OCI-LY1 (cell line): ENCODE measurements around the gene FAHD2B.
"Not testable (repeated sequence)": the region's sequence is repeated elsewhere in the genome, so short reads cannot be mapped to it uniquely, and the experiment has no call there.

Experiments
- H2AFZ ChIP-seq: fragments of 200-600 bp; sonication (generic), shearing (Covaris generic); 2 replicates; pipeline ENCODE4 v1.6.0; 2014; ENCODE audit warnings: antibody characterized with exemption, mild to moderate bottlenecking, low read length
- H3F3A ChIP-seq: fragments of 200-600 bp; sonication (generic), shearing (Covaris generic); 2 replicates; pipeline ENCODE4 v1.6.0; 2014; ENCODE audit warnings: mild to moderate bottlenecking, antibody characterized with exemption, low read length, moderate library complexity; ENCODE audit not compliant: insufficient read depth
- H3K27ac ChIP-seq: fragments of 200-600 bp; sonication (generic); 2 replicates; pipeline ENCODE4 v1.5.1; 2014; ENCODE audit warnings: low read length, mixed run types, mild to moderate bottlenecking, low read depth; ENCODE audit not compliant: poor library complexity, severe bottlenecking
- H3K27me3 ChIP-seq: fragments of 200-600 bp; sonication (generic); 2 replicates; pipeline ENCODE4 v1.6.0; 2014; ENCODE audit warnings: antibody characterized with exemption, mild to moderate bottlenecking, low read length, moderate library complexity; ENCODE audit not compliant: insufficient read depth
- H3K36me3 ChIP-seq: fragments of 200-600 bp; sonication (generic); 2 replicates; pipeline ENCODE4 v1.6.1; 2014; ENCODE audit warnings: mild to moderate bottlenecking, antibody characterized with exemption, low read length, moderate library complexity, mixed read lengths; ENCODE audit not compliant: insufficient read depth
- H3K4me1 ChIP-seq: fragments of 200-600 bp; sonication (generic); 2 replicates; pipeline ENCODE4 v1.5.1; 2014; ENCODE audit warnings: mild to moderate bottlenecking, low read length, moderate library complexity; ENCODE audit not compliant: insufficient read depth, severe bottlenecking
- H3K4me2 ChIP-seq: fragments of 200-600 bp; sonication (generic), shearing (Covaris generic); 2 replicates; pipeline ENCODE4 v1.6.1; 2014; ENCODE audit warnings: low read length
- H3K4me3 ChIP-seq: fragments of 200-600 bp; sonication (generic); 2 replicates; pipeline ENCODE4 v1.5.1; 2014; ENCODE audit warnings: low read length, low read depth, mild to moderate bottlenecking, mixed read lengths; ENCODE audit not compliant: poor library complexity, severe bottlenecking
- H3K79me2 ChIP-seq: fragments of 200-600 bp; shearing (Covaris generic); 2 replicates; pipeline ENCODE4 v1.6.1; 2016; ENCODE audit warnings: mixed run types, low read length, mixed read lengths; ENCODE audit not compliant: insufficient read depth
- H3K9ac ChIP-seq: fragments of 200-600 bp; sonication (generic), shearing (Covaris generic); 2 replicates; pipeline ENCODE4 v1.6.1; 2014; ENCODE audit warnings: mild to moderate bottlenecking, low read length, mixed read lengths
- H3K9me2 ChIP-seq: fragments of 200-600 bp; sonication (generic), shearing (Covaris generic); 2 replicates; pipeline ENCODE4 v1.6.1; 2014; ENCODE audit warnings: low read depth, mild to moderate bottlenecking, low read length, mixed read lengths
- H3K9me3 ChIP-seq: fragments of 200-600 bp; shearing (Covaris generic); 2 replicates; pipeline ENCODE4 v1.6.1; 2014; ENCODE audit warnings: low read length, mixed read lengths
- H4K20me1 ChIP-seq: fragments of 200-600 bp; sonication (generic), shearing (Covaris generic); 2 replicates; pipeline ENCODE4 v1.6.0; 2016; ENCODE audit warnings: mild to moderate bottlenecking, low read length; ENCODE audit not compliant: insufficient read depth
- EZH2 ChIP-seq: fragments of 200-600 bp; sonication (generic), shearing (Covaris generic); IDR thresholded peaks from 2 replicates; pipeline ENCODE4 v1.8.0; 2017; ENCODE audit warnings: borderline replicate concordance, mixed run types, mild to moderate bottlenecking, antibody characterized with exemption, low read length, moderate library complexity, mixed read lengths
- TF ChIP-seq, protein P1 (sequence below): fragments of 200-600 bp; sonication (generic), shearing (Covaris generic); IDR thresholded peaks from 2 replicates; pipeline ENCODE4 v1.5.1; 2017; ENCODE audit warnings: mild to moderate bottlenecking, antibody characterized with exemption, low read length, moderate library complexity, mixed read lengths

The FAHD2B gene

DNA sequence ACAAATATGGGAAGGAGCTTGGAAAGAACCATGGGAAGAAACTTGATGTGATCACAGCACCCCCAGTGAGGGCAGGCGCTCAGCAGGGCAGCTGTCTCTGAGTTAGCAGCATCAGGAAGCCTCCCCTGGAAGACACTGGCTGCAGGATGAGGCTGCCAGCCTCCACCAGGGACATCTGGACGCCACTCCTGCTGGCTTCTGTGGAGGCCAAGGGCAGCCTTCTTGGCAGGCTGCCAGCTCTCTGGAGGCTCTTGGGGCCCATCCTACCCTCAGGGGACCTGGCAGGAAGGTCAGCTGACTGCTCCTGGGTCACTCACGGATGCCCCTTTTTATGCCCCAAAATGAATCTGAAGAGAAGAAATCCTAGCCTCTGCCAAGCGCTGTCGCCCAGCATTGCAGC, 26.0 kb downstream of the FAHD2B start:
- not testable (repeated sequence) for H3K4me3 ChIP-seq

DNA sequence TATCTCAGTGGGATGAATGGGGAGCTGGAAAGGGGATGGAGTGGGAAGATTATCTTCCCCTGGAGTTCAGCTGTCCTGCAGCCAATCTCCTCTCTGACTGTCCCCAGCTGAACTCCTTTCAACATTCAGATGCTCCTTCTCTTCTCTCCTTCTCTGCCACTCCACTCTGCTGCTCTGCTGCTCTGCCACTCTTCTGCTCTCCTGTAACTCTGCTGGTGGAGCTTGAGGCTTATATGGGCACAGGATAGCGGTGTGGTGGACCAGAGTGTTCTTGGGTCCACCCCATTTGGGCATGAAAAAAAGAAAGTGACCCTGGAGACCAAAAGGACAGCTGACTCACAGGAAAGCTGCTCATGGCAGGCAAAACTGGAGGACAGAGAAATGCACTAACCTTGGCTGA, 26.6 kb downstream of the FAHD2B start:
- no peak overlapping the region for H3K4me2 ChIP-seq
- H2AFZ ChIP-seq: no peak overlapping the region
- H3K27me3 ChIP-seq: 0 out of 2 replicates have a peak, but pooled peaks cover 6% of the 10 kb centered on the region
- H3K4me1 ChIP-seq: no peaks in the 10 kb centered on the region
- H3K9ac ChIP-seq: no peak overlapping the region
- H3F3A ChIP-seq: no peaks in the 10 kb centered on the region
- H3K9me3 ChIP-seq: no peaks in the 10 kb centered on the region
- H3K9me2 ChIP-seq: no peaks in the 10 kb centered on the region
- no peak overlapping the region for H3K27ac ChIP-seq
- H3K4me3 ChIP-seq: no peak overlapping the region
- TF ChIP-seq, protein P1, sequence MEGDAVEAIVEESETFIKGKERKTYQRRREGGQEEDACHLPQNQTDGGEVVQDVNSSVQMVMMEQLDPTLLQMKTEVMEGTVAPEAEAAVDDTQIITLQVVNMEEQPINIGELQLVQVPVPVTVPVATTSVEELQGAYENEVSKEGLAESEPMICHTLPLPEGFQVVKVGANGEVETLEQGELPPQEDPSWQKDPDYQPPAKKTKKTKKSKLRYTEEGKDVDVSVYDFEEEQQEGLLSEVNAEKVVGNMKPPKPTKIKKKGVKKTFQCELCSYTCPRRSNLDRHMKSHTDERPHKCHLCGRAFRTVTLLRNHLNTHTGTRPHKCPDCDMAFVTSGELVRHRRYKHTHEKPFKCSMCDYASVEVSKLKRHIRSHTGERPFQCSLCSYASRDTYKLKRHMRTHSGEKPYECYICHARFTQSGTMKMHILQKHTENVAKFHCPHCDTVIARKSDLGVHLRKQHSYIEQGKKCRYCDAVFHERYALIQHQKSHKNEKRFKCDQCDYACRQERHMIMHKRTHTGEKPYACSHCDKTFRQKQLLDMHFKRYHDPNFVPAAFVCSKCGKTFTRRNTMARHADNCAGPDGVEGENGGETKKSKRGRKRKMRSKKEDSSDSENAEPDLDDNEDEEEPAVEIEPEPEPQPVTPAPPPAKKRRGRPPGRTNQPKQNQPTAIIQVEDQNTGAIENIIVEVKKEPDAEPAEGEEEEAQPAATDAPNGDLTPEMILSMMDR: no peak
- TF ChIP-seq EZH2: no peak
- H3K79me2 ChIP-seq: no peaks in the 10 kb centered on the region
- H4K20me1 ChIP-seq: no peaks in the 10 kb centered on the region
- no peaks in the 10 kb centered on the region for H3K36me3 ChIP-seq

More for the DNA sequence above, 26.0 kb downstream of the FAHD2B start:
- H4K20me1 ChIP-seq, H3F3A ChIP-seq, H3K27ac ChIP-seq, H3K79me2 ChIP-seq, H3K4me2 ChIP-seq, H3K36me3 ChIP-seq, H3K9me2 ChIP-seq, H3K4me1 ChIP-seq, H3K9me3 ChIP-seq, H3K27me3 ChIP-seq, H3K9ac ChIP-seq, H2AFZ ChIP-seq: not testable (repeated sequence)

DNA sequence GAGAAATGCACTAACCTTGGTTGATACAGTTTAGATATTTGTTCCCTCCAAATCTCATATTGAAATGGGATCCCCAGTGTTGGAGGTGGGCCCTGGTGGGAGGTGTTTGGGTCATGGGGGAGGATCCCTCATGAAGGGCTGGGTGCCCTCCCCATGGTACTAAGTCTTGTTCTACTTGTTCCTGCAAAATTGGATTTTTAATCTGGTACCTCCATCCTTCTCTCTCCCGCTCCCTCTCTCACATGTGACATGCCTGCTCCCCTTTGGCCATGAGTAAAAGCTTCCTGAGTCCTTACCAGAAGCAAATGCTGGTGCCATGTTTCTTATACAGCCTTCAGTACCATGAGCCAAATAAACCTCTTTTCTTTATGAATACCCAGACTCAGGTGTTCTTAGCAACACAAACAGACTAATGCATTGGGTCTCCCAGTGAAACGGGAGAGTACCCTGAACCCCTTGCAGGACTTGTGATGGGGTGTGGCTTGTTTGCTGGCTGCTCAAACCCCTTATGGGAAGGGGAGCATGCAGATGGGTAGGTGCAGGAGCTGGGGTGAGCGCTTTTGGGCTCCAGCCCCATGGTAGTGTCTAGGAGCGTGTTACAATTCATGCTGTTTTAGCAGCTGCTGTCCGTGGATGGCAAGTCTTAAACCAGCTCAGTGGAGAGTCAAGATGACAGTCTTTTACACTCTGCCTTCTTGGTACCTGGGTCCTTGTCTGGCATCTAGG, 27.2 kb downstream of the FAHD2B start:
- H3K4me2 ChIP-seq: no peak overlapping the region
- H2AFZ ChIP-seq: no peak overlapping the region
- H3K27me3 ChIP-seq: 0 out of 2 replicates have a peak, but pooled peaks cover 6% of the 10 kb centered on the region
- H3K4me3 ChIP-seq: no peak overlapping the region
- TF ChIP-seq, protein P1: no peak
- TF ChIP-seq EZH2: no peak
- no peaks in the 10 kb centered on the region for H3K9me2 ChIP-seq
- H3K27ac ChIP-seq: no peak overlapping the region
- no peaks in the 10 kb centered on the region for H4K20me1 ChIP-seq
- H3K9ac ChIP-seq: no peak overlapping the region
- H3F3A ChIP-seq: no peaks in the 10 kb centered on the region
- H3K79me2 ChIP-seq: no peaks in the 10 kb centered on the region
- no peaks in the 10 kb centered on the region for H3K9me3 ChIP-seq
- no peaks in the 10 kb centered on the region for H3K4me1 ChIP-seq
- H3K36me3 ChIP-seq: no peaks in the 10 kb centered on the region

DNA sequence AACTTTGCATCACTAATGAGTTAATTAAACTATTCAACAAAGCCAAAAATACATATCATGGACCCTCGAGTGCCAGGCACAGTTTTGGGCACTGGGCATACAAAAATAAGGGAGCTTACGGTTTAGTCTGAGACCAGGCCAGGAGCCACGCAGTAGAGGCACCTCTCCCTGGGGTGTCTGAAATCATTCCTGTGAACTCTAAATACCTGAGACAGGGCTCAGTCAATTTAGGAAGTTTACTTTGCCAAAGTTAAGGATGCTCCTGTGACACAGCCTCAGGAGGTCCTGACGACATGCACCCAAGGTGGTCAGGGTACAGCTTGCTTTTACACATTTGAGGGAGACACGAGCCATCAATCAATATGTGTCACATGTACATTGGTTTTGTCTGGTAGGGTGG, 28.7 kb downstream of the FAHD2B start:
- not testable (repeated sequence) for H3K9me2 ChIP-seq, H3K9ac ChIP-seq, H4K20me1 ChIP-seq, H2AFZ ChIP-seq, H3K27me3 ChIP-seq, H3K4me3 ChIP-seq, H3K36me3 ChIP-seq, H3K9me3 ChIP-seq, H3K4me1 ChIP-seq, H3K4me2 ChIP-seq, H3F3A ChIP-seq, H3K79me2 ChIP-seq, H3K27ac ChIP-seq

DNA sequence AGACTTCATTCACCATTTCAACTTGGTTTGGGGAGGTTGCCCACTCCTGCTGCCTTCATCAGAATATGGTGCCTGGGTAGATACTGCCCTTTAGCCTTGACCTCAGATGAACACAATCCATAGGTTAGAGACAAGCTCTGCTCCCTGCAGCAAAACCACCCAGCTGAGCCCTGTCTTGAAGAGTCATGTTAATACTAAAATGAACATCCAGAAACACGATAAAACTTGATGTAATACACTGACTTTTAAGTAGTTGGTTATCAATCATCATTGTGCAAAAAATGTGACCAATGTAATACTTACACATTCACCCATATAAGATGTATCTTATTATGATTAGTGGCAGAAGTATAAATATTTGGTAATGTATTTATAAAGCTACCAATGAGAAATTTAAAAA, 32.7 kb downstream of the FAHD2B start:
- not testable (repeated sequence) for H3K9ac ChIP-seq, H3K36me3 ChIP-seq, H3K9me3 ChIP-seq, H3K27ac ChIP-seq, H3K4me3 ChIP-seq, H3F3A ChIP-seq, H3K79me2 ChIP-seq, H2AFZ ChIP-seq, H3K4me2 ChIP-seq, H3K9me2 ChIP-seq, H4K20me1 ChIP-seq, H3K27me3 ChIP-seq, H3K4me1 ChIP-seq

DNA sequence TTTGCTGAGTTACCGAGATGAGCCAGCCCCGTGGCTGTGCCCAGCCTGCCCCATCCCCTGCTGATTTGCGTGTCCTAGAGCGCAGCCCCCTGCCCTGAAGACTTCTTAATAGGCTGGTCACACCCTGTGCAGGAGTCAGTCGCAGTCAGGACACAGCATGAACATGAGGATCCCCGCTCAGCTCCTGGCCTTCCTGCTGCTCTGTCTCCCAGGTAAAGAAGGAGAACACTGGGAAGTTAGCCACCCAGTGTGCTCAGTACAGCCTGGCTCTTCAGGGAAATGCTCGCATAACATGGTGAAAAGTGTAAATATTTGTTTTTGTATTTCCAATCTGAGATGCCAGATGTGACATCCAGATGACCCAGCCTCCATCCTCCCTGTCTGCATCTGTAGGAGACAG, 34.9 kb downstream of the FAHD2B start:
- not testable (repeated sequence) for H3K9me3 ChIP-seq, H3K4me1 ChIP-seq, H3K27ac ChIP-seq, H3K9ac ChIP-seq, H3K27me3 ChIP-seq, H3K36me3 ChIP-seq, H3K9me2 ChIP-seq, H4K20me1 ChIP-seq, H3K4me2 ChIP-seq, H3K4me3 ChIP-seq, H3F3A ChIP-seq, H3K79me2 ChIP-seq, H2AFZ ChIP-seq
